GM12865 (cell line): Measurements from ENCODE around the gene PRIM1.

Experiments
- DNase-seq: peaks from one replicate; pipeline ENCODE4 v3.0.0; 2010; ENCODE audit warnings: low read depth
- H3K4me3 ChIP-seq: 2 replicates; pipeline ENCODE4 v1.5.1; 2011; ENCODE audit warnings: mild to moderate bottlenecking, low read depth, low read length, control low read depth
- CTCF ChIP-seq: IDR thresholded peaks from 2 replicates; pipeline ENCODE4 v1.5.1; 2011; ENCODE audit warnings: low read length, control low read depth, low read depth, inconsistent platforms; ENCODE audit not compliant: insufficient read depth; ENCODE audit errors: missing control alignments

Gene PRIM1

GRCh38 chr12:56721721-56722120 is 30.4 kb downstream of the PRIM1 start:
- no peak for TF ChIP-seq CTCF
- DNase-seq = no peak
- H3K4me3 ChIP-seq = peak overlapping the region; percentile 73

GRCh38 chr12:56721216-56721615 is 30.9 kb downstream of the PRIM1 start:
- H3K4me3 ChIP-seq = no peak overlapping the region
- TF ChIP-seq CTCF = no peak

GRCh38 chr12:56720731-56721151 is 31.4 kb downstream of the PRIM1 start:
- TF ChIP-seq CTCF = no peak
- no peak for DNase-seq
- no peak overlapping the region for H3K4me3 ChIP-seq

More at GRCh38 chr12:56721216-56721615, 30.9 kb downstream of the PRIM1 start:
- DNase-seq = no peak

- no peak for TF ChIP-seq CTCF
- DNase-seq = no peak
- no peak overlapping the region for H3K4me3 ChIP-seq
Observed at GRCh38 chr12:56719056-56719455, 33.1 kb downstream of the PRIM1 start.

- TF ChIP-seq CTCF = no peak
- DNase-seq = no peak
- H3K4me3 ChIP-seq = no peak overlapping the region
Observed at GRCh38 chr12:56718636-56719035, 33.5 kb downstream of the PRIM1 start.

GRCh38 chr12:56718149-56718548 is 34.0 kb downstream of the PRIM1 start:
- DNase-seq = no peak
- no peak for TF ChIP-seq CTCF
- no peak overlapping the region for H3K4me3 ChIP-seq

GRCh38 chr12:56716933-56717880 is 34.9 kb downstream of the PRIM1 start:
- no peak overlapping the region for H3K4me3 ChIP-seq
- TF ChIP-seq CTCF = no peak
- no peak for DNase-seq
